Measurements from ENCODE around the gene RCL1.
"Not testable (repeated sequence)": the region's sequence is repeated elsewhere in the genome, so short reads cannot be mapped to it uniquely, and the experiment has no call there.

The RCL1 gene

DNA sequence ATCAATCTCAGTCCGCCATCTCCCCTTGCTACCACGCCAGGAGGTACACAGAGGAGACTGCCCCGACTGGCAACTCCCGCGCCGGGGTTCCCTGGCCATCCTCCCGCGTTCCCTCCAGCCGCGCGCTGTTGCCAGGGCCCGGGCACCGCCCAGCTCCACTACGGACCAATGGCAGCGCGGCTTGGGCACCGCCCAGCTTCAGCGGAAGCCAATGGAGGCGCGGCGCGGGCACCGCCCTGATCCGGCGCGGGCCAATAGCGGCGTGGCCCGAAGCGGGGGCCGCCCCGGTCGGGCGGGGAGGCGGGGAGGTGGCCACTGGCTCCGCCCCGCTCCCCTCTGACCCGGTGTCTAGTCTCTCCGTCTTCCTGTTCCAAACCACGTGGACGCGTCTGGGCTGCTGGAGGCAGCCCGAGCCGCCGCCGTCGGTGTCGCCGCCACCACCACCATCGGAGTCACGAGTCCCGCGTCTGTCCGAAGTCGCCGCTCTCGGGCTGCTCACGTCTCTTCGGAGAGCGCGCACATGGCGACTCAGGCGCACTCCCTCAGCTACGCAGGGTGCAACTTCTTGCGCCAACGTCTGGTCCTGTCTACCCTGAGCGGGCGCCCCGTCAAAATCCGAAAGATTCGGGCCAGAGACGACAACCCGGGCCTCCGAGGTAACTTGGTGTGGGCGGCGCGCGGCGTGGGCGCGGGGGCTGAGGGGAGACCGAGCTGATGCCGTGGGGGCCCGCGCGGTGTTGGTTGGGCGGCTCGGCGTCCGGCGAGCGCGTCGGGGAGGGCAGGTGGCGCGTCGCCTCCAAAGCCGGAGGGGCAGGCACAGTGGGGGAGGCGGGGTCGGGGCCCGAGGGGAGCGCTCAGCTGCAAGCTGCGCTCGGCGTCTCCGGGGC is at the start of gene RCL1:
RCL1 (plus strand) TSS at position 373 of the 887 bp plus-strand sequence; CDS start at position 521, 148 bp downstream.
- peak; percentile 84 for DNase-seq

DNA sequence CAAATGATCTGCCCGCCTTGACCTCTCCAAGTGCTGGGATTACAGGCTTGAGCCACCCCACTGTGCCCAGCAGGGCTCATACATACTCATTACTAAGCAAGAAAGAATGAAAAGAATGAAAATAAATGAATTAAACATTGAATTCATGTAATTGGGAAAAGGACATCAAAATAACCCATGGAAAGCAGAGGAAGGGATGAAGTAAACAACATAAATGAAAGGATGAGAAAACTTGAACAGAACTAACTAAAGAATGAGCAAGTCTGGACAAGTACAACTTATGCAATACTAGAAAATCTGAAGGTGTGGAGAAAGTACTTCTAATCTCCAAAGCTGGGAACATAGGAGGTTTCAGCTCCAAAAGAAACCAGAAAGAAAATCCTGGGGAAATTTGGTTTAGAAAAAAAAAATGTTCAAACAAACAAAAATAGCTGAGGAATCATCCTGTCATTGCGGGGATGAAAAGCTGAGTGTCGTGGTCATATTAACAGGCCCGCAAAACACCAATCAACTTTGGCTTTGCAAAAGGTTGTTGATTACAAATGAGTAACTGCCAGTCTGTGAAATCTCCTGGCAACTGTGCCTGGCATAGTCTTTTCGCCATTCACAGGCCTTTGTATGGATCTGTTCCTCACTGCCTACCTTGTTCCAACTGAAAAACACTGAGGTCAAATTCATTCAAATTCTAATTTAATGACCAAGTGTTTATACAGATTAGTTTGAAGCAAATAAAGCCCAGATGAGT is 49.4 kb upstream of the RCL1 start:
- no peak for DNase-seq

DNA sequence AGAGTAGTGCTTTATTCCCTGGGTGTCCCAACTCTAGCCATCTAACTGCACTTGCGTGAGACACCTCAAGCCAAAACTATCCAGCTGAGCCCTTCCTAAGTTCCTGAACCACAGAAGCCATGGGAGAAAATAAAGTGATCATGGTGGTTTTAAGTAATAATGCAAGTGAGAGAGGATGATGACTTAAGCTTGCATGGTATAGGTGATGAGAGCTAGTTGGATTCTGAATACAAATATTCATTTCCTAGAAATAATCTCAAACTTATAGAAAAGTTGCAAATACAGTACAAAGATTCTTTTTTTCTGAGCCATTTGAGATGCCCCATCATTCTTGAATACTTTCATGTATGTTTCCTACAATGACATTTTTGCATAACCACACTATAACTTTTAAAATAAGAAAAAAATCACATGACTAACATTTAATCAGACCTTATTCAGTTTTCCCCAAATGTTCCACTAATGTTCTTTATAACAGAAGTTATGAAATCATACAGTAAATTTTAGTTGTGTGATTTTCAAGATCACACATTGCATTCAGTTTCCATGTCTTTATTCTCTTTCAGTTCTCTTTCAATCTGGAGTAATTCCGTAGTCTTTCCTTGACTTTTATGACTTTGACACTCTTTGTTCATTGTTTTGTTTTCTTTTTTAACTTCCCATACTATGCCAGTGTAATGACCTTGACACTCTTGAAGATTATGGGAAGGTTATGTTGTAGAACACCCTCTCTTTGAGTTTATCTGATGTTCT is 46.3 kb upstream of the RCL1 start:
- DNase-seq: no peak

DNA sequence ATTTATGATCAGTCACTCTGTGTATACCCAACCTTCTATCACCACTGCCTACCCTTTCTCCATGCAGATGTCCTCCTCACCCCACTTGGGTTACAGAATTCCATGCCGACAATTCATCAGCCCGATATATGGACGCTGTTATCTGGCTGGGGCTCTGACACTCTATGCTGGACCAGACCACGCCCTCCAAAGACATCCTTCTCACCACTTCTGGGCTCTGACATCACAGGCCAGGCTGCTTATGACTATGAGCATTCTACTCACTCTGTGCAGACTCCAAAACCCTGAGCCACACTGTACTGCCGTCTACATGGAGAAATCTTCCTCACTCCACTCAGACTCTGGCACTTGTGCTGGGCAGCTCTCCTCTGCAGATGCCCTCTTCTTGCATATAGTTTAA is 44.1 kb upstream of the RCL1 start:
- DNase-seq: no peak

- DNase-seq: no peak
Observed at GRCh38 chr9:4750023-4750673, 42.6 kb upstream of the RCL1 start.

DNA sequence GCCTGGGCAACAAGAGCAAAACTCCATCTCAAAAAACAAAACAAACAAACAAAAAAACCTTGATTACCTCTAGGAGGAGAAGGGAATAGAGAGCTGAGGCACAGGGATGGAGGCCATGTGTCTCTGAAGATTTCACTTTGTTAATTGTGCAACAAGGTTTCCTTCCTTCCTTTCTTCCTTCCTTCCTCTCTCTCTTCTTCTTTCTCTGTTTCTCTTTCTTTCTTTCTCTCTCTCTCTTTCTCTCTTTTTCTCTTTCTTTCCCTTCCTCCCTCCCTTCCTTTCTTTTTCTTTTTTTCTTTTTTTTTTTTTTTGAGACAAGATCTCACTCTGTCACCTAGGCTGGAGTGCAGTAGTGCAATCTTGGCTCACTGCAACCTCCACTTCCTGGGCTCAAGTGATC is 38.2 kb upstream of the RCL1 start:
- DNase-seq: not testable (repeated sequence)

DNA sequence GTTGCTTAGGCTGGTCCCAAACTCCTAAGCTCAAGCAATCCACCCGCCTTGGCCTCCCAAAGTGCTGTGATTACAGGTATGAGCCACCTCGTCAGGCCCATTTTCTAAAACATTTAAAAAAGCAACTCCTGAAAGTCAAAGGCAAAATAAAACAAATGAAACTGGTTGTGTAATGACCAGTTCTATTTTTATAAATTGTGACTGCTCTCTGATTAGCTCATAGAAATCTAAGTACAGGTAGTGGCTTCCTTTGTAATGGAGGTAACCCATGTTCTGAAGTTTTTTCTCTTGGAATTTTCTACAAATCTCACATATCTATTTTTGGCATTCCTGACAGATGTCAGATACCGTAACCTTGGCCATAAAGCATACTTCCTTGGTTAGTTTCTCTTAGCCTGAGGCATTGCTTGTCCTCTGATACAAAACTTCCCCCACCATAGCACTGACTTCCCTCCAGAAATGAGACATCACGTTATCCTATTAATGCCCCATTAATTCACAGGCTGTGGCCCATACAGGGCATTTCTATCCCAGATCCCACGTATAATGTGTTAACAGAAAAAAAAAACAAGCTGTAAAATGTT is 37.6 kb upstream of the RCL1 start:
- DNase-seq: no peak

DNA sequence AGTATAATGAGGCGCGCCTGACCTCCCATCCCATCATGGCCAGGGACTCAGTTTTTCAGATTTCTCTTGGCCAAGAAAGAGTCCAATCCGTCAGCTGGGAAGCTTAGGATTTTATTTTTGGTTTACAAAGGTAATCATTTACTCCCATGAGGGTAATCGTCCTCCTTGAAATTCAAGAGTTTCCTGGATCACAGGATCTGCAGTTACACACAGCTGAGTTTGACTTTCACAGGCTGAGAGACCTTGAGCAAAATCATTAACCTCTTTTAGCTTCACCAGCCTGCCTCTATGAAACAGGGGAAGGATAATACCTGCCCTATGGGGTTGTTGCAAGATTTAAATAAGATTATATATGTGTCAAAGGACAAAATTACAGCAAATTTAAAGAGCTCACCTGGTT is 36.3 kb upstream of the RCL1 start:
- no peak for DNase-seq

DNA sequence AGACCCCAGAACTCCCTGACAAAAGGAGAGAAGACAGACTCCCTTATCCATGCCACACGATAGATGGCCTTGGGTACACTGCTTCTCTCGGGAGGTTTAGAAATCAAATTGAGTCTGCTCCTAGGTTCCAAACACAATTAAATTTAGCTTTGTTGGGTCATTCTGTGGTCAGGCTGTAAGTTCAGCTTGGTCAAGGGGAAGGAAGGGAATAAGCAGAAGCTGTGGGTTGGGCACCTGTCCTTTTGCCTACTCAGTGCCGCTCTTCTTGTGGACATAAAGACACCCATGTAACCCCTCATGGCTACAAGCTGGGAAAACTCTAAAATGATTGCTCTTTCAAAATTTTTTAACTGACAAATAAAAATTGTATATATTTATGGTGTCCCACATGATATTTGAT is 32.6 kb upstream of the RCL1 start:
- no peak for DNase-seq

GRCh38 chr9:4762108-4762885 is 30.4 kb upstream of the RCL1 start:
- peak; percentile 53 for DNase-seq

DNA sequence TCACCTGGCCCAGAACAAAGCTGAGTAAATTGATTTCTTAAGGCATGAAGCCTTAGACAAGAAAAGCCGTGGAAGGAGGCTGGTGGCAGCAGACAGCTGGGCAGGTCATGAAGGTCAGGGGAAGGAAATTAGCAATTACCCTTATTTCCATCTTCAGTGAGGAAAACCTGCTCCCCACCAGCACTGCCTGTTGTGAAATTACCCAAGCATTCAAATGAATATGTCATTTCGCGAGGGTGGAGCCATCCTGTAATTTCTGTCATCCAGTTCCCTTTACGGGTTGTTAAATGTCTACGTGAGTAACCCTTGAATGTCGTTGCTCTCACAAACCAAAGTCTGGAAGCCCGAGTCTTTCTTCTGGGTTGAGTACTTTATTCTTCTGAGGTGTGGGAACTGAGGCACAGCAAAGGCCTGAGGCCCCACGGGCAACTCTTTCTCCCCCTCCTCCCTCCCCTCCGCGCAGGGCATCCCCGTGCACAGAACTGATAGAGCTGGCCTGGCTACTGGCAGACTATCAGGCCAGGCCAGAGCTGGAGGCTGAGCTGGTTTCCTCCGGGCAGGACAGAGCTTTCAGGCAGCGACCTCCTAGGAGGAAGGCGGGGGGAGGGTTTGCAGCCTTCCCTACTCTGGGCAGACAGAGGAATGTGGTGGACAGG is 29.7 kb upstream of the RCL1 start:
- no peak for DNase-seq

DNA sequence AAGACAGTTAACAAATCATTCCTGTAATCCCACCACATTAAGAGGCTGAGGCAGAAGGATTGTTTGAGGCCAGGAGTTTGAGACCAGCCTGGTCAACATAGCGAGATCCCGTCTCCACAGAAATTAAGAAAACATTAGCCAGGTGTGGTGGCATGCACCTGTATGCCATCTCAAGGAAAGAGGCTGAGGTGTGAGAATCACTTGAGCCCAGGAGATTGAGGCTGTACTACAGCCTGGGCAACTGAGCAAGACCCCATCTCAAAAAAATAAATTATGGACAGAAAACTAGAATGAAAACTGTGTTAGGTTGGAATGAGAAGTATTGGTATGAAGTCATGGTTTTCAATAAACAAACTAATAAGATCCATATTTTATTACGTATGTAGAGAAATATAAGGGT is 28.7 kb upstream of the RCL1 start:
- no peak for DNase-seq

- DNase-seq: no peak
Observed at GRCh38 chr9:4768681-4769080, 24.1 kb upstream of the RCL1 start.

DNA sequence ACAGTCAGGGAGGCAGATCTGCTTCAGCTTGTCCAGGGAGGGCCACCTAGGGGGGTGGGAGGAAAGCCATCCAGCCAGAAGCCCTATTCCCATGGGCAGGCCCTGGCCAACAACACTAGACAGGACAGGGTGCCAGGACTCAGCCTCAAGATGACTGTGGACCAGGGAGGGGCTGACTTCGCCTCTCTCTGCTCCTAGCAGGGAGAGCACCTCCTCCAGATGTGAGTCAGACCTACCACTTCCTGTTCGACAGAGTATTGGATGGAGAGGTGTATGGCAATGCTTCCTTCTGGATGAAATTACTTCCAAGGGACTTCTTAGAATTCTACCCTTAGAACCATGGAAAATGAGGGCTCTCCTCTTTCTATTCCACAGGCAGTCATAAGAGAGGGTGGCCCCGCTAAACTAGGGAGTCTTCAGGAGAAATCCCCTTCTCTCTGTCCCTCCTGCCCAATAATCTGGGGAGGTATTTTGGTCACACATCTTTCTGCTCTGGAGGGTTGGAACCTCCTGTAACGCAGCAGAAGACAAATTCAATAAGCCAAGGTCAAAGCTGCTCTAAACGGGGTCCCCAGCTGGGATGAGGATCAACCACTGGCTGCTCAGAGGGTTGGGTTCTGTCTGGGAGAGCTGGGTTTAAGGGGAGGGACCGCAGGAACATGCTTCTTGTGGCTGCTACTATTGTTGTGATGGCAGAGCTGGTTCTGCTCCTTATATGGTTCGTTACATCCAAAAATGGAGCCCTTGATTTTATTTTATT is 23.2 kb upstream of the RCL1 start:
- no peak for DNase-seq

GRCh38 chr9:4771788-4772187 is 21.0 kb upstream of the RCL1 start:
- no peak for DNase-seq

GRCh38 chr9:4774209-4774608 is 18.5 kb upstream of the RCL1 start:
- no peak for DNase-seq

- DNase-seq: not testable (repeated sequence)
Observed at GRCh38 chr9:4774958-4775357, 17.8 kb upstream of the RCL1 start.

GRCh38 chr9:4780651-4781050 is 12.1 kb upstream of the RCL1 start:
- no peak for DNase-seq

GRCh38 chr9:4781408-4781807 is 11.3 kb upstream of the RCL1 start:
- no peak for DNase-seq

- DNase-seq: not testable (repeated sequence)
Observed at GRCh38 chr9:4783191-4783590, 9.6 kb upstream of the RCL1 start.
